H9 (cell line): Measurements from ENCODE around the gene GREB1L. TPM values are rescaled to one million over a fixed set of nuclear protein-coding genes. Genes with fewer than 3 reads are reported as not detected.

ENCODE experiments used
- DNase-seq: peaks from one replicate; pipeline ENCODE4 v3.0.0-alpha.2; 2017
- H2AFZ ChIP-seq: one replicate; pipeline ENCODE4 v1.6.1; 2013; ENCODE audit warnings: mild to moderate bottlenecking, low read length, control low read depth, moderate library complexity
- H2AK5ac ChIP-seq: 2 replicates; pipeline ENCODE4 v1.6.1; 2013; ENCODE audit warnings: low read length, control low read depth, mixed read lengths; ENCODE audit not compliant: insufficient read length
- H2BK120ac ChIP-seq: one replicate; pipeline ENCODE4 v1.6.1; 2013; ENCODE audit warnings: low read depth, mild to moderate bottlenecking, low read length, control low read depth, inconsistent platforms; ENCODE audit not compliant: poor library complexity, severe bottlenecking
- H2BK12ac ChIP-seq: 2 replicates; pipeline ENCODE4 v1.6.1; 2013; ENCODE audit warnings: low read length, control low read depth, mixed read lengths, low read depth; ENCODE audit not compliant: insufficient read length
- H2BK15ac ChIP-seq: 2 replicates; pipeline ENCODE4 v1.6.1; 2013; ENCODE audit warnings: low read depth, low read length, control low read depth
- H2BK20ac ChIP-seq: one replicate; pipeline ENCODE4 v1.6.1; 2013; ENCODE audit warnings: low read depth, mild to moderate bottlenecking, low read length, control low read depth, inconsistent platforms; ENCODE audit not compliant: poor library complexity, severe bottlenecking
- H2BK5ac ChIP-seq: 2 replicates; pipeline ENCODE4 v1.6.1; 2013; ENCODE audit warnings: low read length, control low read depth, mixed read lengths; ENCODE audit not compliant: insufficient read length
- H3K14ac ChIP-seq: 2 replicates; pipeline ENCODE4 v1.6.1; 2013; ENCODE audit warnings: low read length, control low read depth; ENCODE audit not compliant: insufficient read depth
- H3K18ac ChIP-seq: 2 replicates; pipeline ENCODE4 v1.6.1; 2013; ENCODE audit warnings: low read depth, mild to moderate bottlenecking, mixed read lengths, low read length, control low read depth; ENCODE audit not compliant: insufficient read length
- H3K23ac ChIP-seq: 2 replicates; pipeline ENCODE4 v1.6.1; 2013; ENCODE audit warnings: low read length, control low read depth, mixed read lengths, low read depth; ENCODE audit not compliant: insufficient read length
- H3K23me2 ChIP-seq: 2 replicates; pipeline ENCODE4 v1.6.1; 2013; ENCODE audit warnings: low read depth, mild to moderate bottlenecking, mixed read lengths, low read length, control low read depth; ENCODE audit not compliant: insufficient read length, poor library complexity, severe bottlenecking
- H3K27ac ChIP-seq: 2 replicates; pipeline ENCODE4 v1.5.1; 2013; ENCODE audit warnings: low read length, control low read depth, mixed read lengths, low read depth; ENCODE audit not compliant: insufficient read length
- H3K27me3 ChIP-seq: 2 replicates; pipeline ENCODE4 v1.6.1; 2013; ENCODE audit warnings: low read length, control low read depth, inconsistent platforms; ENCODE audit not compliant: insufficient read depth
- H3K4ac ChIP-seq: 2 replicates; pipeline ENCODE4 v1.6.1; 2013; ENCODE audit warnings: low read depth, mild to moderate bottlenecking, control low read depth, inconsistent platforms, low read length, moderate library complexity
- H3K4me1 ChIP-seq: 2 replicates; pipeline ENCODE4 v1.6.1; 2013; ENCODE audit warnings: low read length, control low read depth, inconsistent platforms; ENCODE audit not compliant: insufficient read depth
- H3K4me2 ChIP-seq: 2 replicates; pipeline ENCODE4 v1.6.1; 2013; ENCODE audit warnings: low read length, control low read depth, mixed read lengths; ENCODE audit not compliant: insufficient read length, insufficient read depth
- H3K56ac ChIP-seq: 2 replicates; pipeline ENCODE4 v1.6.1; 2013; ENCODE audit warnings: low read depth, mild to moderate bottlenecking, mixed read lengths, low read length, control low read depth; ENCODE audit not compliant: insufficient read length
- H3K79me1 ChIP-seq: 2 replicates; pipeline ENCODE4 v1.6.1; 2013; ENCODE audit warnings: low read depth, mild to moderate bottlenecking, moderate library complexity, low read length, control low read depth, inconsistent platforms; ENCODE audit not compliant: insufficient read depth, poor library complexity, severe bottlenecking
- H3K79me2 ChIP-seq: 2 replicates; pipeline ENCODE4 v1.6.1; 2013; ENCODE audit warnings: low read length, control low read depth, inconsistent platforms; ENCODE audit not compliant: insufficient read depth
- H3K9ac ChIP-seq: 2 replicates; pipeline ENCODE4 v1.6.1; 2013; ENCODE audit warnings: low read length, control low read depth, mixed read lengths; ENCODE audit not compliant: insufficient read length; ENCODE audit errors: extremely low read depth
- H3K9me3 ChIP-seq: one replicate; pipeline ENCODE4 v1.6.1; 2013; ENCODE audit warnings: low read depth, low read length, inconsistent platforms; ENCODE audit not compliant: control insufficient read depth
- H3T11ph ChIP-seq: one replicate; pipeline ENCODE4 v1.6.1; 2013; ENCODE audit warnings: mild to moderate bottlenecking, low read length, control low read depth, inconsistent platforms
- H4K20me1 ChIP-seq: one replicate; pipeline ENCODE4 v1.6.1; 2013; ENCODE audit not compliant: control insufficient read depth, insufficient read length, insufficient read depth
- H4K5ac ChIP-seq: 2 replicates; pipeline ENCODE4 v1.6.1; 2013; ENCODE audit warnings: low read depth, mild to moderate bottlenecking, mixed read lengths, low read length, control low read depth; ENCODE audit not compliant: insufficient read length
- H4K8ac ChIP-seq: replicated peaks from 2 replicates; pipeline ENCODE4 v1.6.1; 2013; ENCODE audit warnings: low read length, control low read depth, mixed read lengths, low read depth; ENCODE audit not compliant: insufficient read length
- H4K91ac ChIP-seq: 2 replicates; pipeline ENCODE4 v1.6.1; 2013; ENCODE audit warnings: low read depth, mild to moderate bottlenecking, moderate library complexity, mixed read lengths, low read length, control low read depth; ENCODE audit not compliant: insufficient read length
- H3K27ac Mint-ChIP-seq, 3 experiments: 2 replicates in 2 of 3; 3 replicates in 1 of 3; pipeline ENCODE4 v1.8.0; 2020 to 2021; ENCODE audit warnings: mixed read lengths in 3 of 3, mild to moderate bottlenecking in 1 of 3, moderate library complexity in 1 of 3
- H3K27me3 Mint-ChIP-seq: 2 replicates; pipeline ENCODE4 v1.8.0; 2021; ENCODE audit warnings: low read depth, mild to moderate bottlenecking, moderate library complexity, mixed read lengths
- H3K36me3 Mint-ChIP-seq, 3 experiments: 2 replicates in 2 of 3; 3 replicates in 1 of 3; pipeline ENCODE4 v1.8.0; 2020 to 2021; ENCODE audit warnings: low read depth in 3 of 3, mixed read lengths in 3 of 3; ENCODE audit not compliant: insufficient read depth in 1 of 3
- H3K4me1 Mint-ChIP-seq, 2 experiments: 2 replicates each; pipeline ENCODE4 v1.8.0; 2020; ENCODE audit warnings: mixed read lengths in 2 of 2
- H3K4me3 Mint-ChIP-seq, 2 experiments: 2 replicates in 1 of 2; 3 replicates in 1 of 2; pipeline ENCODE4 v1.8.0; 2020 to 2021; ENCODE audit warnings: mild to moderate bottlenecking in 2 of 2, mixed read lengths in 2 of 2, moderate library complexity in 1 of 2
- H3K9me3 Mint-ChIP-seq, 2 experiments: 2 replicates in 1 of 2; 3 replicates in 1 of 2; pipeline ENCODE4 v1.8.0; 2020; ENCODE audit warnings: mild to moderate bottlenecking in 2 of 2, mixed read lengths in 2 of 2, moderate library complexity in 1 of 2
- WGBS: extraction: QIAGEN DNeasy Blood & Tissue Kit; methylation state at CpG from one replicate; pipeline ENCODE4 v1.1.7; 2013; ENCODE audit warnings: missing lambda C conversion rate, low lambda C conversion rate, mixed read lengths; ENCODE audit not compliant: insufficient read length; ENCODE audit errors: extremely low coverage; 5-methylcytosine and 5-hydroxymethylcytosine counted together
- total RNA-seq: library from RNA; stranded (reverse); gene quantifications from 2 replicates; pipeline ENCODE4 v1.2.1, GENCODE V29; 2021
- TF ChIP-seq, protein P1 (sequence below): fragments of 200-600 bp; sonication (generic); conservative IDR thresholded peaks from 3 replicates; pipeline ENCODE4 v1.8.0; 2021; ENCODE audit warnings: antibody characterized with exemption, mild to moderate bottlenecking

The GREB1L gene
- total RNA-seq, 1 experiment from 2014 or later, result 2.7 TPM

- no peak overlapping the region for H2BK5ac ChIP-seq
- Mint-ChIP-seq H3K36me3 (peaks cover 0 to 19% (median 0%) of the 10 kb centered on the region in 3 experiments; a peak in 2 of 7 replicates), H3K9me3 (no peaks in the 10 kb centered on the region; a peak in 1 of 5 replicates), H3K4me1 (peaks cover 5 to 6% of the 10 kb centered on the region in 2 experiments), H3K4me3 (no peak overlapping the region), H3K27me3 (no peaks in the 10 kb centered on the region), H3K27ac (peak overlapping the region in 1 of 3 experiments; percentile 44; a peak in 2 of 7 replicates)
- H4K8ac ChIP-seq, result no peak overlapping the region
- no peak overlapping the region for H3K27ac ChIP-seq
- H3K18ac ChIP-seq, result no peak overlapping the region
- H3K79me1 ChIP-seq, result no peaks in the 10 kb centered on the region
- no peak overlapping the region for H3K23ac ChIP-seq
- DNase-seq, result no peak
- no peaks in the 10 kb centered on the region for H4K20me1 ChIP-seq
- no peaks in the 10 kb centered on the region; the same call in 1 of the 2 replicates for H3K27me3 ChIP-seq
- H4K5ac ChIP-seq, result no peak overlapping the region
- H3K4me2 ChIP-seq, result no peak overlapping the region
- H3K23me2 ChIP-seq, result no peaks in the 10 kb centered on the region
- no peak overlapping the region for H4K91ac ChIP-seq
- no peaks in the 10 kb centered on the region for H3K4me1 ChIP-seq
- H2BK120ac ChIP-seq, result no peak overlapping the region
- no peaks in the 10 kb centered on the region for H3K79me2 ChIP-seq
- no peak overlapping the region for H2BK20ac ChIP-seq
- H3K56ac ChIP-seq, result no peak overlapping the region
- no peaks in the 10 kb centered on the region for H3K9me3 ChIP-seq
- H3K14ac ChIP-seq, result no peak overlapping the region
- no peak overlapping the region for H2BK15ac ChIP-seq
- no peak overlapping the region for H3T11ph ChIP-seq
- no CpG with 5 or more reads among the region's 13 CpGs for WGBS
- no peak overlapping the region for H2BK12ac ChIP-seq
- H2AFZ ChIP-seq, result no peak overlapping the region
- H3K9ac ChIP-seq, result no peak overlapping the region
- no peak overlapping the region for H3K4ac ChIP-seq
- TF ChIP-seq, protein P1, sequence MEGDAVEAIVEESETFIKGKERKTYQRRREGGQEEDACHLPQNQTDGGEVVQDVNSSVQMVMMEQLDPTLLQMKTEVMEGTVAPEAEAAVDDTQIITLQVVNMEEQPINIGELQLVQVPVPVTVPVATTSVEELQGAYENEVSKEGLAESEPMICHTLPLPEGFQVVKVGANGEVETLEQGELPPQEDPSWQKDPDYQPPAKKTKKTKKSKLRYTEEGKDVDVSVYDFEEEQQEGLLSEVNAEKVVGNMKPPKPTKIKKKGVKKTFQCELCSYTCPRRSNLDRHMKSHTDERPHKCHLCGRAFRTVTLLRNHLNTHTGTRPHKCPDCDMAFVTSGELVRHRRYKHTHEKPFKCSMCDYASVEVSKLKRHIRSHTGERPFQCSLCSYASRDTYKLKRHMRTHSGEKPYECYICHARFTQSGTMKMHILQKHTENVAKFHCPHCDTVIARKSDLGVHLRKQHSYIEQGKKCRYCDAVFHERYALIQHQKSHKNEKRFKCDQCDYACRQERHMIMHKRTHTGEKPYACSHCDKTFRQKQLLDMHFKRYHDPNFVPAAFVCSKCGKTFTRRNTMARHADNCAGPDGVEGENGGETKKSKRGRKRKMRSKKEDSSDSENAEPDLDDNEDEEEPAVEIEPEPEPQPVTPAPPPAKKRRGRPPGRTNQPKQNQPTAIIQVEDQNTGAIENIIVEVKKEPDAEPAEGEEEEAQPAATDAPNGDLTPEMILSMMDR, result peak; percentile 27; the same call in 1 of the 3 replicates
- no peak overlapping the region for H2AK5ac ChIP-seq
Measured at GRCh38 chr18:21507913-21508701, 266.1 kb downstream of the GREB1L start.
